Measurements from ENCODE around the gene SLC26A11.
"Not testable (repeated sequence)": the region's sequence is repeated elsewhere in the genome, so short reads cannot be mapped to it uniquely, and the experiment has no call there.

SLC26A11 gene

GRCh38 chr17:80295559-80295958 lies 75.3 kb downstream of the SLC26A11 start:
- H3K36me3 Mint-ChIP-seq = peaks cover 11% of the 10 kb centered on the region
- H3K27me3 Mint-ChIP-seq = no peaks in the 10 kb centered on the region
- peaks cover 3% of the 10 kb centered on the region for H3K9me3 Mint-ChIP-seq (ENCODE audit: low read depth)
- no peak overlapping the region for H3K4me3 Mint-ChIP-seq
- no peak overlapping the region for H3K27ac Mint-ChIP-seq
- H3K4me1 Mint-ChIP-seq (ENCODE audit: low read depth) = peaks cover 2% of the 10 kb centered on the region

GRCh38 chr17:80296221-80296620 lies 76.0 kb downstream of the SLC26A11 start:
- H3K4me1 Mint-ChIP-seq (ENCODE audit: low read depth) = peaks cover 2% of the 10 kb centered on the region
- no peak overlapping the region for H3K27ac Mint-ChIP-seq
- no peaks in the 10 kb centered on the region for H3K27me3 Mint-ChIP-seq
- H3K9me3 Mint-ChIP-seq (ENCODE audit: low read depth) = peaks cover 3% of the 10 kb centered on the region
- peaks cover 16% of the 10 kb centered on the region for H3K36me3 Mint-ChIP-seq
- H3K4me3 Mint-ChIP-seq = no peak overlapping the region

- Mint-ChIP-seq H3K9me3 (ENCODE audit: low read depth) (peaks cover 3% of the 10 kb centered on the region), H3K36me3 (peaks cover 30% of the 10 kb centered on the region), H3K4me1 (ENCODE audit: low read depth) (peaks cover 2% of the 10 kb centered on the region), H3K27ac (peak overlapping the region; percentile 22), H3K4me3 (no peak overlapping the region), H3K27me3 (no peaks in the 10 kb centered on the region)
Observed at GRCh38 chr17:80297996-80298560, 77.9 kb downstream of the SLC26A11 start.

- not testable (repeated sequence) for H3K9me3 Mint-ChIP-seq (ENCODE audit: low read depth); H3K27me3 Mint-ChIP-seq; H3K4me3 Mint-ChIP-seq; H3K4me1 Mint-ChIP-seq (ENCODE audit: low read depth)
- H3K27ac Mint-ChIP-seq = peak overlapping the region; percentile 50
- H3K36me3 Mint-ChIP-seq = peaks cover 34% of the 10 kb centered on the region
Observed at GRCh38 chr17:80299350-80300100, 79.3 kb downstream of the SLC26A11 start.

GRCh38 chr17:80300756-80301155 lies 80.5 kb downstream of the SLC26A11 start:
- peak overlapping the region; percentile 61 for H3K27ac Mint-ChIP-seq
- not testable (repeated sequence) for H3K4me1 Mint-ChIP-seq (ENCODE audit: low read depth); H3K4me3 Mint-ChIP-seq; H3K27me3 Mint-ChIP-seq; H3K9me3 Mint-ChIP-seq (ENCODE audit: low read depth)
- peaks cover 36% of the 10 kb centered on the region for H3K36me3 Mint-ChIP-seq

Data from activated naive CD8-positive, alpha-beta T cell (primary cell).